ENCODE data around the gene PTPDC1. TPM values are rescaled to one million over a fixed set of nuclear protein-coding genes. Genes with fewer than 3 reads are reported as not detected.

PTPDC1 gene
- 10 to 100 TPM; 15.4 to 21.6 (median 17.8) TPM for total RNA-seq

- peaks cover 12 to 24% (median 17%) of the 10 kb centered on the region in 4 donors for H3K4me1 ChIP-seq
- peak within 1 kb of the TSS in 2 of 4 donors; percentile 9 to 20 for H3K4me3 ChIP-seq
- no peak within 1 kb of the TSS for H3K27ac ChIP-seq (replicated peaks in 1 of 4)
- H3K27me3 ChIP-seq, result no peaks in the 10 kb centered on the region
- peaks cover 0 to 13% (median 0%) of the 10 kb centered on the region in 4 donors for H3K36me3 ChIP-seq
- WGBS, result 87% methylated on average over 11 of the region's 14 CpGs
- no peaks in the 10 kb centered on the region for H3K9me3 ChIP-seq
- TF ChIP-seq EP300 (IDR thresholded peaks at IDR 0.05), result no peak
- no peak for TF ChIP-seq CTCF (IDR thresholded peaks at IDR 0.05)
- TF ChIP-seq POLR2A (IDR thresholded peaks at IDR 0.05; ENCODE audit: low read depth), result no peak
- TF ChIP-seq POLR2AphosphoS5 (IDR thresholded peaks at IDR 0.05), result peak in 1 of 2 donors; percentile 60
- intact Hi-C loops (cut with DNase I), result no loop called here
- no peak for DNase-seq (ENCODE audit: extremely low spot score)
Measured at GRCh38 chr9:94084314-94084713, at the start of gene PTPDC1. TSS of gene PTPDC1 (plus strand) at chr9:94084464. CDS start at chr9:94084531, 67 bp downstream.

GRCh38 chr9:94034511-94034910, 49.8 kb upstream of the PTPDC1 start:
- Histone ChIP-seq H3K4me1 (peaks cover 6 to 29% (median 26%) of the 10 kb centered on the region in 4 donors), H3K36me3 (no peaks in the 10 kb centered on the region), H3K9me3 (no peaks in the 10 kb centered on the region), H3K4me3 (no peak overlapping the region), H3K27ac (replicated peaks in 1 of 4) (no peak overlapping the region), H3K27me3 (no peaks in the 10 kb centered on the region)
- TF ChIP-seq POLR2A (IDR thresholded peaks at IDR 0.05; ENCODE audit: low read depth) (no peak), EP300 (IDR thresholded peaks at IDR 0.05) (no peak), POLR2AphosphoS5 (IDR thresholded peaks at IDR 0.05) (no peak), CTCF (IDR thresholded peaks at IDR 0.05) (no peak)
- DNase-seq (ENCODE audit: extremely low spot score), result no peak
- intact Hi-C loops (cut with DNase I), result no loop called here

- no peaks in the 10 kb centered on the region for H3K4me1 ChIP-seq
- H3K27ac ChIP-seq (replicated peaks in 1 of 4), result no peak overlapping the region
- no peak overlapping the region for H3K4me3 ChIP-seq
- no peaks in the 10 kb centered on the region for H3K36me3 ChIP-seq
- no peaks in the 10 kb centered on the region for H3K27me3 ChIP-seq
- intact Hi-C loops (cut with DNase I), result no loop called here
- no peaks in the 10 kb centered on the region for H3K9me3 ChIP-seq
- TF ChIP-seq CTCF (IDR thresholded peaks at IDR 0.05) (no peak), POLR2AphosphoS5 (IDR thresholded peaks at IDR 0.05) (no peak), POLR2A (IDR thresholded peaks at IDR 0.05; ENCODE audit: low read depth) (no peak), EP300 (IDR thresholded peaks at IDR 0.05) (no peak)
- DNase-seq (ENCODE audit: extremely low spot score), result no peak
Measured at GRCh38 chr9:94039786-94040185, 44.5 kb upstream of the PTPDC1 start.

- H3K9me3 ChIP-seq, result no peaks in the 10 kb centered on the region
- no peak overlapping the region for H3K4me3 ChIP-seq
- no peak for TF ChIP-seq CTCF (IDR thresholded peaks at IDR 0.05)
- TF ChIP-seq POLR2A (IDR thresholded peaks at IDR 0.05; ENCODE audit: low read depth), result no peak
- no peak for TF ChIP-seq POLR2AphosphoS5 (IDR thresholded peaks at IDR 0.05)
- TF ChIP-seq EP300 (IDR thresholded peaks at IDR 0.05), result no peak
- no peaks in the 10 kb centered on the region for H3K27me3 ChIP-seq
- no peaks in the 10 kb centered on the region for H3K4me1 ChIP-seq
- no peak overlapping the region for H3K27ac ChIP-seq (replicated peaks in 1 of 4)
- 73% methylated on average over 5 of the region's 5 CpGs for WGBS
- no peaks in the 10 kb centered on the region for H3K36me3 ChIP-seq
- DNase-seq (ENCODE audit: extremely low spot score), result no peak
- intact Hi-C loops (cut with DNase I), result no loop called here
Measured at GRCh38 chr9:94042516-94043360, 41.5 kb upstream of the PTPDC1 start.
